Esophagus muscularis mucosa (tissue), 3 donors: Measurements from ENCODE around the gene CSNK2A1.
"Not testable (repeated sequence)": the region's sequence is repeated elsewhere in the genome, so short reads cannot be mapped to it uniquely, and the experiment has no call there.

ENCODE experiments used
- POLR2A ChIP-seq: fragments of 450-650 bp; IDR thresholded peaks from one replicate; pipeline ENCODE4 v1.6.1; 2017; ENCODE audit warnings: antibody characterized with exemption, moderate library complexity, mild to moderate bottlenecking, low read depth
- TF ChIP-seq, protein P1 (sequence below), 3 experiments: fragments of 200-600 bp in 2 of 3; fragments of 450-650 bp in 1 of 3; sonication (generic) in 2 of 3; IDR thresholded peaks; one replicate each; pipeline ENCODE4 v1.5.1; 2017 to 2019; ENCODE audit warnings: antibody characterized with exemption in 3 of 3, mild to moderate bottlenecking in 2 of 3, moderate library complexity in 1 of 3

- not testable (repeated sequence) for TF ChIP-seq POLR2A
- TF ChIP-seq, protein P1, sequence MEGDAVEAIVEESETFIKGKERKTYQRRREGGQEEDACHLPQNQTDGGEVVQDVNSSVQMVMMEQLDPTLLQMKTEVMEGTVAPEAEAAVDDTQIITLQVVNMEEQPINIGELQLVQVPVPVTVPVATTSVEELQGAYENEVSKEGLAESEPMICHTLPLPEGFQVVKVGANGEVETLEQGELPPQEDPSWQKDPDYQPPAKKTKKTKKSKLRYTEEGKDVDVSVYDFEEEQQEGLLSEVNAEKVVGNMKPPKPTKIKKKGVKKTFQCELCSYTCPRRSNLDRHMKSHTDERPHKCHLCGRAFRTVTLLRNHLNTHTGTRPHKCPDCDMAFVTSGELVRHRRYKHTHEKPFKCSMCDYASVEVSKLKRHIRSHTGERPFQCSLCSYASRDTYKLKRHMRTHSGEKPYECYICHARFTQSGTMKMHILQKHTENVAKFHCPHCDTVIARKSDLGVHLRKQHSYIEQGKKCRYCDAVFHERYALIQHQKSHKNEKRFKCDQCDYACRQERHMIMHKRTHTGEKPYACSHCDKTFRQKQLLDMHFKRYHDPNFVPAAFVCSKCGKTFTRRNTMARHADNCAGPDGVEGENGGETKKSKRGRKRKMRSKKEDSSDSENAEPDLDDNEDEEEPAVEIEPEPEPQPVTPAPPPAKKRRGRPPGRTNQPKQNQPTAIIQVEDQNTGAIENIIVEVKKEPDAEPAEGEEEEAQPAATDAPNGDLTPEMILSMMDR (IDR thresholded peaks at IDR 0.05) = not testable (repeated sequence)
Measured at GRCh38 chr20:476561-477249, 66.9 kb downstream of the CSNK2A1 start.
